ENCODE results near the gene TREX2. TPM values are rescaled to one million over a fixed set of nuclear protein-coding genes. Genes with fewer than 3 reads are reported as not detected.

The TREX2 gene
- total RNA-seq, 4 donors from 2014 or later: 0.18 TPM; not detected in 3

GRCh38 chrX:153474266-153474665, 28.4 kb upstream of the TREX2 start:
- no peaks in the 10 kb centered on the region for H3K9me3 ChIP-seq
- H3K36me3 ChIP-seq: no peaks in the 10 kb centered on the region
- peak overlapping the region in 1 of 4 donors; percentile 41 for H3K4me3 ChIP-seq
- DNase-seq (no peak), ATAC-seq (no peak)
- TF ChIP-seq POLR2A (IDR thresholded peaks at IDR 0.05): no peak
- intact Hi-C loops (cut with DNase I; ENCODE audit: low total_unique reads) (no loop called here), in situ Hi-C loops (cut with MboI; ENCODE audit: low sequenced_read_pairs in 4 of 4) (loop anchor here in 1 of 4 donors (25.0 kb wide), 1 partner anchor 537 kb away; no protein-coding TSS in a partner anchor)
- peaks cover 0 to 7% of the 10 kb centered on the region in 2 donors for H3K4me1 ChIP-seq
- no peaks in the 10 kb centered on the region for H3K27me3 ChIP-seq
- no peak overlapping the region for H3K27ac ChIP-seq

GRCh38 chrX:153473126-153473525, 27.3 kb upstream of the TREX2 start:
- no peaks in the 10 kb centered on the region for H3K27me3 ChIP-seq
- intact Hi-C loops (cut with DNase I; ENCODE audit: low total_unique reads): no loop called here
- no peaks in the 10 kb centered on the region for H3K36me3 ChIP-seq
- no peak for TF ChIP-seq POLR2A (IDR thresholded peaks at IDR 0.05)
- no peak for TF ChIP-seq CTCF (IDR thresholded peaks at IDR 0.05 in 4 of 5, conservative IDR thresholded peaks at IDR 0.05 in 1 of 5)
- DNase-seq: no peak
- no peak overlapping the region for H3K27ac ChIP-seq
- no peaks in the 10 kb centered on the region for H3K9me3 ChIP-seq
- no peak overlapping the region for H3K4me3 ChIP-seq
- H3K4me1 ChIP-seq: peaks cover 0 to 9% of the 10 kb centered on the region in 2 donors
- ATAC-seq: no peak
- in situ Hi-C loops (cut with MboI; ENCODE audit: low sequenced_read_pairs in 4 of 4): loop anchor here in 1 of 4 donors (25.0 kb wide), 1 partner anchor 536 kb away; no protein-coding TSS in a partner anchor

GRCh38 chrX:153471663-153472280, 25.9 kb upstream of the TREX2 start:
- peaks cover 0 to 9% of the 10 kb centered on the region in 2 donors for H3K4me1 ChIP-seq
- H3K9me3 ChIP-seq: no peaks in the 10 kb centered on the region
- intact Hi-C loops (cut with DNase I; ENCODE audit: low total_unique reads): loop anchor here (2.0 kb wide), 1 partner anchor 35 kb away; no protein-coding TSS in a partner anchor
- TF ChIP-seq CTCF (IDR thresholded peaks at IDR 0.05 in 4 of 5, conservative IDR thresholded peaks at IDR 0.05 in 1 of 5) (no peak), POLR2A (IDR thresholded peaks at IDR 0.05) (no peak)
- ATAC-seq: no peak
- H3K27me3 ChIP-seq: no peaks in the 10 kb centered on the region
- H3K27ac ChIP-seq: no peak overlapping the region
- in situ Hi-C loops (cut with MboI; ENCODE audit: low sequenced_read_pairs in 4 of 4): loop anchor here in 1 of 4 donors (25.0 kb wide), 1 partner anchor 534 kb away; no protein-coding TSS in a partner anchor
- H3K36me3 ChIP-seq: no peaks in the 10 kb centered on the region
- no peak overlapping the region for H3K4me3 ChIP-seq
- DNase-seq: no peak

- in situ Hi-C loops (cut with MboI; ENCODE audit: low sequenced_read_pairs in 4 of 4) (loop anchor here in 1 of 4 donors (25.0 kb wide), 1 partner anchor 533 kb away; no protein-coding TSS in a partner anchor), intact Hi-C loops (cut with DNase I; ENCODE audit: low total_unique reads) (loop anchor here (1.0 to 2.0 kb wide), 3 partner anchors 36 to 529 kb away; partner anchors contain the start of gene CCNQ)
- TF ChIP-seq POLR2A (IDR thresholded peaks at IDR 0.05) (no peak), CTCF (IDR thresholded peaks at IDR 0.05 in 4 of 5, conservative IDR thresholded peaks at IDR 0.05 in 1 of 5) (peak; percentile 37 to 69 (median 63))
- Histone ChIP-seq H3K36me3 (no peaks in the 10 kb centered on the region), H3K27ac (peak within 1 kb of the TSS; percentile 66 to 81 (median 78)), H3K4me1 (peaks cover 0 to 9% of the 10 kb centered on the region in 2 donors), H3K9me3 (no peaks in the 10 kb centered on the region), H3K4me3 (peak within 1 kb of the TSS; percentile 56 to 71 (median 61)), H3K27me3 (no peaks in the 10 kb centered on the region)
- ATAC-seq: peak; percentile 87 to 89
- peak; percentile 76 to 86 for DNase-seq
Observed at GRCh38 chrX:153470411-153471363, 24.8 kb upstream of the TREX2 start, which contains the start of gene HAUS7. HAUS7 (minus strand) TSS chrX:153470576; CDS start chrX:153470557, 19 bp downstream.
